Measurements from ENCODE around the gene PTF1A.

The PTF1A gene

GRCh38 chr10:23157691-23158369, 34.3 kb upstream of the PTF1A start:
- DNase-seq = peak; percentile 24
- Histone ChIP-seq H3K9me3 (ENCODE audit: severe bottlenecking) (no peaks in the 10 kb centered on the region), H3K4me3 (ENCODE audit: low read depth, low read length) (peak overlapping the region; percentile 29), H3K27me3 (ENCODE audit: insufficient read depth, low read depth, severe bottlenecking) (no peaks in the 10 kb centered on the region), H3K36me3 (no peaks in the 10 kb centered on the region), H3K27ac (no peak overlapping the region)
- TF ChIP-seq, protein P1, sequence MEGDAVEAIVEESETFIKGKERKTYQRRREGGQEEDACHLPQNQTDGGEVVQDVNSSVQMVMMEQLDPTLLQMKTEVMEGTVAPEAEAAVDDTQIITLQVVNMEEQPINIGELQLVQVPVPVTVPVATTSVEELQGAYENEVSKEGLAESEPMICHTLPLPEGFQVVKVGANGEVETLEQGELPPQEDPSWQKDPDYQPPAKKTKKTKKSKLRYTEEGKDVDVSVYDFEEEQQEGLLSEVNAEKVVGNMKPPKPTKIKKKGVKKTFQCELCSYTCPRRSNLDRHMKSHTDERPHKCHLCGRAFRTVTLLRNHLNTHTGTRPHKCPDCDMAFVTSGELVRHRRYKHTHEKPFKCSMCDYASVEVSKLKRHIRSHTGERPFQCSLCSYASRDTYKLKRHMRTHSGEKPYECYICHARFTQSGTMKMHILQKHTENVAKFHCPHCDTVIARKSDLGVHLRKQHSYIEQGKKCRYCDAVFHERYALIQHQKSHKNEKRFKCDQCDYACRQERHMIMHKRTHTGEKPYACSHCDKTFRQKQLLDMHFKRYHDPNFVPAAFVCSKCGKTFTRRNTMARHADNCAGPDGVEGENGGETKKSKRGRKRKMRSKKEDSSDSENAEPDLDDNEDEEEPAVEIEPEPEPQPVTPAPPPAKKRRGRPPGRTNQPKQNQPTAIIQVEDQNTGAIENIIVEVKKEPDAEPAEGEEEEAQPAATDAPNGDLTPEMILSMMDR (IDR thresholded peaks at IDR 0.05; ENCODE audit: low read depth, low read length) = peak; percentile 20; the same call in 1 of the 2 replicates

- peak overlapping the region; percentile 29 for H3K4me3 ChIP-seq (ENCODE audit: low read depth, low read length)
- no peaks in the 10 kb centered on the region for H3K9me3 ChIP-seq (ENCODE audit: severe bottlenecking)
- no peaks in the 10 kb centered on the region for H3K27me3 ChIP-seq (ENCODE audit: insufficient read depth, low read depth, severe bottlenecking)
- H3K27ac ChIP-seq = no peak overlapping the region
- no peaks in the 10 kb centered on the region for H3K36me3 ChIP-seq
- DNase-seq = peak; percentile 28
- TF ChIP-seq, protein P1 (IDR thresholded peaks at IDR 0.05; ENCODE audit: low read depth, low read length) = peak; percentile 65
Measured at GRCh38 chr10:23158370-23158769, 33.7 kb upstream of the PTF1A start.

DNA sequence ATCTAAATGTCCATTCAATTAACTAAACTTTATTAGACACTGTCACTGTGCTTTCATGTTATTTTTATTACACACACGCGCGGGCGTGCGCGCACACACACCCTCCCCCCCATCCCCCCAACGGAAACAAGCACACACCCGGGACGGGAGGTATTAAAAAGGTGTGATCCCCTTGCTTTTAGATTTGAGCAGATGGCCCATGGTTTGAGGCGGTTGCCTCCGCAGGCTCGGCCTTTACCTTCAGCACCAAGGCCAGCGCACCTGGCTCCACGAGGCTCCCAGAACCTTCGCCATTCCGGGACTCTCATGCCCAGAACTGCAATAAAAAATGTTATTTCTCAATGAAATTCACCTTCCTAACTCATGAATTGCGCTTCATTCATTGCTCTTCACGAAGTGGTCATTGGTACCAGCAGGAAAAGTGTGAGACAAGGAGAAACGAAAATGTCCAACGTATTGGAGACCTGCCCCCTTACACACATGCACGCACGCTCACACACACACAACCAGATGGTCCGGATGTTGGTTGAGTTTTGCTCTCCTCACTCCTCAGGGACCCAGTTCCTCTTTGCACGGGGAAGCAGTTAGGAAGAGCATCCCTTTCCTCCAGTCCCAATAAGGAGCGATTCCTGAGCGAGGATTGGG, 20.8 kb upstream of the PTF1A start:
- Histone ChIP-seq H3K36me3 (no peaks in the 10 kb centered on the region), H3K9me3 (ENCODE audit: severe bottlenecking) (no peaks in the 10 kb centered on the region), H3K27ac (no peak overlapping the region), H3K27me3 (ENCODE audit: insufficient read depth, low read depth, severe bottlenecking) (peaks cover 4% of the 10 kb centered on the region), H3K4me3 (ENCODE audit: low read depth, low read length) (no peak overlapping the region)
- TF ChIP-seq, protein P1 (IDR thresholded peaks at IDR 0.05; ENCODE audit: low read depth, low read length) = no peak
- DNase-seq = no peak

DNA sequence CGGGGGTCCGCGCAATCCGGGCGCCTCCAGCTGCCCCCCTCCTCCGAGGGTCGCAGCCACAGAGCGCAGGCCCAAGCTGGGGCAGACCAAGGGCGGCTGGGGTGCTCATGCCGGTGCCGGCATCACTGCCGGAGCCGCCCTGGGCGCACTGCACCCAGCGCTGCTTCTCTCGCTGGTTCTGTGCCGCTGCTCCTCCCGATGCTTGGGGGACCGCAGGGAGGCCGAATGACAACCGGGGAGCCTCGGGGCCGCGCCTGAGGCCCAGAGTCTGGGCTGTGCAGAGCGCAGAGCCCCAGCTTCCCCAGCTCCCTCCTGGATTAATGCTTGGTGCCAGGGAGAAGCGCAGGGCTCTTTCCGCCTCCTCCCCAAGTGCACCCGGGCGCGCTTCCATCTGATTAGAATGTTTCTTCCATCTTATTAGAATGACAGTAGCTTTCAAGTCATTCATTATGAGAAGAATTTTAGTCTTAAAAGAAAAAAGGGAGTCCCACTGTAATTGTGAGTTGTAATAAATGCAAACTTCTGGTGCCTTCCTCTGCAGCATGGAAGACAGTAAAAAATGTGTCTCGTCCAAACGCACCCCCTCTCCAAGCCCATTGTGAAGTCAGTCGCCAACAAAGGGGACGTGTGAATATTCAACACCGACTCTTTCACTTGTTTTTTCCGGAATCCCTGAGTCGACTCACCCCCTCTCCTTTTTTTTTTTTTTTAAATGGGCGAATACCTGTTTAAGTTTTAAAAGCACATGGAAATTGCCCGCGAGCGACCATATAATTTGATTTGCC, 19.5 kb upstream of the PTF1A start:
- Histone ChIP-seq H3K27ac (no peak overlapping the region), H3K27me3 (ENCODE audit: insufficient read depth, low read depth, severe bottlenecking) (peaks cover 4% of the 10 kb centered on the region), H3K36me3 (no peaks in the 10 kb centered on the region), H3K4me3 (ENCODE audit: low read depth, low read length) (peak overlapping the region; percentile 44), H3K9me3 (ENCODE audit: severe bottlenecking) (no peaks in the 10 kb centered on the region)
- TF ChIP-seq, protein P1 (IDR thresholded peaks at IDR 0.05; ENCODE audit: low read depth, low read length) = no peak
- no peak for DNase-seq

- TF ChIP-seq, protein P1 (IDR thresholded peaks at IDR 0.05; ENCODE audit: low read depth, low read length) = peak; percentile 30; the same call in 1 of the 2 replicates
- peak; percentile 37 for DNase-seq
- Histone ChIP-seq H3K9me3 (ENCODE audit: severe bottlenecking) (no peaks in the 10 kb centered on the region), H3K27ac (no peak overlapping the region), H3K36me3 (no peaks in the 10 kb centered on the region), H3K4me3 (ENCODE audit: low read depth, low read length) (peak overlapping the region; percentile 44), H3K27me3 (ENCODE audit: insufficient read depth, low read depth, severe bottlenecking) (peaks cover 4% of the 10 kb centered on the region)
Measured at GRCh38 chr10:23173214-23174073, 18.7 kb upstream of the PTF1A start.

Data from WERI-Rb-1 (cell line).